HL-60 (cell line): Measurements from ENCODE around the gene KLHDC8A.

ENCODE experiments used
- CTCF ChIP-seq: IDR thresholded peaks from one replicate; pipeline ENCODE4 v1.5.1; 2011; ENCODE audit warnings: low read length, control low read depth, inconsistent platforms; ENCODE audit not compliant: insufficient read depth
- POLR2AphosphoS5 ChIP-seq: IDR thresholded peaks from 2 replicates; pipeline ENCODE4 v1.6.1; 2012; ENCODE audit warnings: low read depth

- TF ChIP-seq POLR2AphosphoS5: no peak
- no peak for TF ChIP-seq CTCF
Observed at GRCh38 chr1:205332015-205332791, 24.5 kb downstream of the KLHDC8A start.
